T-helper 2 cell treated with Interferon-gamma antibody and Interleukin-4, amounts not matched to agents 5 μg/mL and 100 μg/mL, for 36 hours (primary cell): ENCODE data around the gene VMAC.
"Not testable (repeated sequence)": the region's sequence is repeated elsewhere in the genome, so short reads cannot be mapped to it uniquely, and the experiment has no call there.

Source experiments
- DNase-seq: peaks from one replicate; pipeline ENCODE4 v3.0.0; 2021; ENCODE audit warnings: low spot score
- H3K27ac Mint-ChIP-seq: one replicate; pipeline ENCODE4 v1.8.0; 2021; ENCODE audit warnings: mild to moderate bottlenecking, mixed read lengths
- H3K27me3 Mint-ChIP-seq: one replicate; pipeline ENCODE4 v1.8.0; 2021; ENCODE audit warnings: low read depth, mixed read lengths
- H3K36me3 Mint-ChIP-seq: one replicate; pipeline ENCODE4 v1.8.0; 2021; ENCODE audit warnings: low read depth, mixed read lengths
- H3K4me1 Mint-ChIP-seq: one replicate; pipeline ENCODE4 v1.8.0; 2021; ENCODE audit warnings: low read depth, mixed read lengths
- H3K4me3 Mint-ChIP-seq: one replicate; pipeline ENCODE4 v1.8.0; 2022; ENCODE audit warnings: mild to moderate bottlenecking, moderate library complexity, mixed read lengths
- H3K9me3 Mint-ChIP-seq: one replicate; pipeline ENCODE4 v1.8.0; 2021; ENCODE audit warnings: mixed read lengths

Gene VMAC, protein sequence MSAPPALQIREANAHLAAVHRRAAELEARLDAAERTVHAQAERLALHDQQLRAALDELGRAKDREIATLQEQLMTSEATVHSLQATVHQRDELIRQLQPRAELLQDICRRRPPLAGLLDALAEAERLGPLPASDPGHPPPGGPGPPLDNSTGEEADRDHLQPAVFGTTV

DNA sequence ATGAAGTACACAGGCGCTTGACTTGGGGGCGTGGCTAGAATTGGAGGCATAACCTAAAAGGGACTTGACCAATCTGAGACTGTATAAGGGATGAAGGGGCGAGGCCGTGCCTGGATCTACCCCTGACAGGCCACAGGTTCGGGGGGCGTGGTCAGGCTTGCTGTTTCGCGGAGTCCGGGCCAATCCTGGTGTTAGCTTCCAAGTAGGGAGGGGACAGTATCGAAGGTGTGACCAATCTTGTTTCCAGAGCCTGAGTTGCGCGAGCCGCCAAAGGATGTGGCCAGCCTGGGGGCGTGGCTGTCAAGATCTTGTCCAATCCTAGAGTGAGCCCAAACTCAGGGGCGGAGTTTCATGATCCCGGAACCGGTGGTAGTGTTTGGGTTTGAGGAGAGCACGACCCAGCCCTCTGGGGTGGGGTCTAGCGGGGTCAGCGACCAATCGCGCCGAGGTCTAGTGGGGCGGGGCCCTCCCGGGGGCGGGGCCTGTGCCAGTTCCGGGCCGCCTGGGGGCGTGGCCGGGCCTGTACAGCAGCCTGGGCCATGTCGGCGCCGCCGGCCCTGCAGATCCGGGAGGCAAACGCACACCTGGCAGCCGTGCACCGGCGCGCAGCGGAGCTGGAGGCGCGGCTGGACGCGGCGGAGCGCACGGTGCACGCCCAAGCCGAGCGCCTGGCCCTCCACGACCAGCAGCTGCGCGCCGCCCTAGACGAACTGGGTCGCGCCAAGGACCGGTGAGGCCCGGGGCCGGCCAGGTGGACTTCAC is at the start of gene VMAC:
Gene VMAC (plus strand): TSS at position 521 of the 762 bp plus-strand sequence. CDS start 19 bp downstream, at position 540.
- Mint-ChIP-seq H3K27me3 (no peaks in the 10 kb centered on the region), H3K4me1 (peaks cover 16% of the 10 kb centered on the region), H3K36me3 (peaks cover 14% of the 10 kb centered on the region), H3K27ac (peak within 1 kb of the TSS; percentile 100), H3K9me3 (no peaks in the 10 kb centered on the region), H3K4me3 (peak within 1 kb of the TSS; percentile 93)
- DNase-seq, result peak; percentile 100

DNA sequence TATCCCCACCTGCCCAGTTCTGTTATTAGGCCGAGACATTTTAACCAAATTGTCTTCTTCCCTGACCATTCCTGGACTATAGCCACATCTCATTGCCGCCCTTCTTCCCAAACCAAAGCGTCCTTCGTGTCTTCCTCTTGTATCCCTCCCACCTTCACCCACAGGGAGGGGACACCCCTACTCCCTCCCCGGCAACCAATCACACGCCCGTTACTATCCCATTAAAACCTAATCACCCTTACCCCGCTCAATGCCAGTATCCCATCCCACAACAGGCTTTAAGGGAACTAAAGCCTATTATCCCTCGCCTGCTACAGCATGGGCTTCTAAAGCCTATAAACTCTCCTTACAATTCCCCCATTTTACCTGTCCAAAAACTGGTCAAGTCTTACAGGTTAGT is 49.5 kb upstream of the VMAC start:
- not testable (repeated sequence) for H3K27ac Mint-ChIP-seq, H3K4me1 Mint-ChIP-seq

DNA sequence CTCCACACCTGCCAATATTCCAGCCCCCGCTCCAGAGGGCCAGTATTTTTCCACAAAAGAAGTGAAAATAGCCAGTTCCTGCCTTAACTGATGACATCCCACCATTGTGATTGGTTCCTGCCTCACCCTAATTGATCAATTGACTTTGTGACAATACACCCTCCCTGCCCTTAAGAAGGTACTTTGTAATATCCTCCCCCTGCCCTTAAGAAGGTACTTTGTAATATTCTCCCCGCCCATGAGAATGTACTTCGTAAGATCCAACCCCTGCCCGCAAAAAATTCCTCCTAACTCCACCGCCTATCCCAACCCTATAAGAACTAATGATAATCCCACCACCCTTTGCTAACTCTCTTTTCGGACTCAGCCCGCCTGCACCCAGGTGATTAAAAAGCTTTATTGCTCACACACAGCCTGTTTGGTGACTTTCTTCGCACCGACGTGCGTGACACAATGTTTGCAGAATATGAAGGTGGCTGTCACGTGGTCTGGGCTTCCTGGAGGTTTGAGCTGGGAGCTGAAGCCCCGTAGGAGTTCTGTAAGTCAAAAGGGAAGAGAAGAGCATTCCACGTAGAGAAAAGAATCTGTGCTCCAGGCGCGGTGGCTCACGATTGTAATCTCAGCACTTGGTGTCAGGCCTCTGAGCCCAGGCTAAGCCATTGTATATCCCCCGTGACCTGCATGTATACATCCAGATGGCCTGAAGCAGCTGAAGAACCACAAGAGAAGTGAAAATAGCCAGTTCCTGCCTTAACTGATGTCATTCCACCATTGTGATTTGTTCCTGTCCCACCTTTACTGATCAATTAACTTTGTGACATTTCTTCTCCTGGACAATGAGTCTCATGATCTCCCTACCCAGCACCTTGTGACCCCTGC is 47.2 kb upstream of the VMAC start:
- no peak overlapping the region for H3K4me3 Mint-ChIP-seq

More for the DNA sequence above, 49.5 kb upstream of the VMAC start:
- H3K4me3 Mint-ChIP-seq, H3K9me3 Mint-ChIP-seq, DNase-seq, H3K36me3 Mint-ChIP-seq, H3K27me3 Mint-ChIP-seq: not testable (repeated sequence)

DNA sequence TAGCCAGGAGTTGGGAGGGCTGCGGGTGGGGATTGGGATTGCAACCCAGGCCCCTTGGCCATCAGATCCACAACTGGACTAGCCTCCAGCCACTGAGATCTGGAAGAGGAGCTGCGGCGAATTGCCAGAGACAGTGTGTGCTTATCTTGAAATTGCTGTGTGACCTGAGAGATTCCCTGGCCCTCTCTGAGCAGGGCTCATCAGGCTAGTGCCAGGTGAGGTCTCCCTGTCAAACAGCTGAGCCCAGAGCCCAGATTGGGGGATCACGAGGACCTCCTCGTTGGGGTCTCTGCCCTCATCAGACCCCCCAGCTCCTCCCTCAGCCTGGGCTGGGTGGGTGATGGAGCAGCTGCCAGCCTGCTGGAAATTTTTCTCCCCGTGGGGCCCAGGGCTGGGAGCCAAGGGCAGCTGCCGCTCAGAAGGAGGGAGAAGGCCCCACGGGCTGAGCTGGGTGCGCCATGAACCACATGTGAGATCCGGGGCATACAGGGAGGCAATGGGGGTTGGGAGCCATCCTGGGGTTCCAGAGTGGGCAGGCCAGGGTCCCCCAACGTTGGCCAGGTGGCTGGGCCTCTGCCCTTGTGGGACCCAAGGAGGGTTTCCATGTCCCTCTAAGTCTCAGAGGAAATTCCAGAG is 41.5 kb upstream of the VMAC start:
- DNase-seq, result no peak
- no peaks in the 10 kb centered on the region for H3K27me3 Mint-ChIP-seq
- no peaks in the 10 kb centered on the region for H3K36me3 Mint-ChIP-seq
- no peak overlapping the region for H3K4me3 Mint-ChIP-seq
- no peaks in the 10 kb centered on the region for H3K4me1 Mint-ChIP-seq
- H3K9me3 Mint-ChIP-seq, result no peaks in the 10 kb centered on the region
- H3K27ac Mint-ChIP-seq, result no peak overlapping the region

More for the DNA sequence above, 47.2 kb upstream of the VMAC start:
- Mint-ChIP-seq H3K27me3 (peaks cover 2% of the 10 kb centered on the region), H3K9me3 (no peaks in the 10 kb centered on the region), H3K36me3 (no peaks in the 10 kb centered on the region), H3K4me1 (peaks cover 4% of the 10 kb centered on the region), H3K27ac (no peak overlapping the region)
- no peak for DNase-seq

DNA sequence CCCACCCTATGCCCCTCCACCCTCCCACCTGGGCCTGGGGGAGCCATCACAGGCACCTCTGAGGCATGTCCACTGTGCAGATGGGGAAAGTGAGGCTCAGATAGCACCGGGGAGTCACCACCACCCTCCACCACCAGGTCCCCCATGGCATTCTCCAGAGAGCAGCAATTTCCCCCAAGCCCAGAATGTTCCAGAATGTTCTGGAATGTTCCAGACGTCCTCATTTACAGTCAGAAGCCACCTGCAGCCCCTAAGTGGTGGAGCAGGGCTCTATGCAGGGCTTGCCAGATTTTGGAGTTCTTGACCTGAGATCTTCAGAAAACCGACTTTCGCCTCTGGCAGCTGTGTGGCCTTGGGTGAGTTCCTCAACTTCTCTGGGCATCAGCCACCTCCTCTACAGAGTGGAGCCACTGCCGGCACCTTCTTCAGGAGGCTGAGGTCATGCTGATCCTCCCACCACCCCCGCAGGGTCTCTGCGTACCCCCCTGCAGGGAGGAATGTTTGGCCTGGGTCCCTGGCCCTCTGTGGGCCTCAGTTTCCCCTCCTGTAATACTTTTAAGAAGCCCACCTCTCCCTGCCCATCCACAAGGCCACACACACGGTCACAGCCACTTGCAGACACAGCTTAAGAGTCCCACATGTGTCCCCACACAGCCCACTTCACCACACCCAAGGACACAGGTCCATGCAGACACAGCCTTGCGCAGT is 40.5 kb upstream of the VMAC start:
- no peaks in the 10 kb centered on the region for H3K27me3 Mint-ChIP-seq
- no peak overlapping the region for H3K27ac Mint-ChIP-seq
- H3K9me3 Mint-ChIP-seq, result no peaks in the 10 kb centered on the region
- H3K4me1 Mint-ChIP-seq, result no peaks in the 10 kb centered on the region
- no peaks in the 10 kb centered on the region for H3K36me3 Mint-ChIP-seq
- H3K4me3 Mint-ChIP-seq, result no peak overlapping the region
- DNase-seq, result no peak

DNA sequence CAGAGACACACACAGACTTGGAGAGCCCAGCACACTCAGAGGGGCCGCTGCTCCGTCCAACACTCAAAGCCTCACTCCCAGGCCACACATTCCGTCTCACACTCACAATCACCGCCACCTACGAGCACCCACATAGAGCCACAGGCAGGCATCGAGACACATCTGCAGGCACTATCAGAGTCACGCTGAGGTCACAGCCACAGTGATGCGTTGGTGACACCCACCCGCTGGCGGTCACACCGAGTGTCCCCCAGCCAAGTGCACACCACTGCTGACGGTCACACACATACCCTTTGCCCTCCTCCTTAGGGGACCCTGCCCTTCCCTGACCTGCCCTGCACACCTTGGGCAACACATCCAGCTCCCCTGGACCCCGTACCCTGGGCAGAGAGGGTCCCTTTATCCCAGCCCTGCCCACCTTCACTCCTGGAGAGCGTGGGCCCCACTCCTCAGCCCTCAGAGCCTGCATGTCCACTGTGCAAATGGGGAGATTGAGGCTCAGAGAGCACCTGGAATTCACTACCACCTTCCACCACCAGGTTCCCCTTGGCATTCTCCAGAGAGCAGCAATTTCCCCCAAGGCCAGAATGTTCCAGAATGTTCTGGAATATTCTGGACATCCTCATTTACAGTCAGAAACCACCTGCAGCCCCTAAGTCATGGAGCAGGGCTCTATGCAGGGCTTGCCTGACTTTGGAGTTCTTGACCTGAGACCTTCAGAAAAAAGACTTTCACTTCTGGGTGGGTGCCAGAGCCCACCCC is 39.8 kb upstream of the VMAC start:
- no peak overlapping the region for H3K27ac Mint-ChIP-seq
- H3K4me1 Mint-ChIP-seq, result no peaks in the 10 kb centered on the region
- H3K27me3 Mint-ChIP-seq, result no peaks in the 10 kb centered on the region
- no peak overlapping the region for H3K4me3 Mint-ChIP-seq
- H3K36me3 Mint-ChIP-seq, result no peaks in the 10 kb centered on the region
- DNase-seq, result no peak
- no peaks in the 10 kb centered on the region for H3K9me3 Mint-ChIP-seq

DNA sequence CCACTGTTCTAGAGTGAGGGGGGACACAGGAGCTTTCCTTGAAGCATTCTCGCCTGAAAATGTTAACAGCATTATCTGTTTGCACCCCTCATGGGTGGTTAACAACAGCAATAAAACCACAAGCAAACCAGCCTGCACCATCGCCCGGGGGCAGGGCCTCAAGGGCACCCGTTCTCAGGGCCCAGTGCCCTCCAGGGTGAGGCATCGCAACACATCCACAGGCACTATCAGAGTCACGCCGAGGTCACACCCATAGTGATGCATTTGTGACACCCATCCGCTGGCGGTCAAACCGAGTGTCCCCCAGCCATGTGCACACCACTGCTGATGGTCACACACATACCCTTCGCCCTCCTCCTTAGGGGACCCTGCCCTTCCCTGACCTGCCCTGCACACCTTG is 38.9 kb upstream of the VMAC start:
- Mint-ChIP-seq H3K4me3 (no peak overlapping the region), H3K36me3 (no peaks in the 10 kb centered on the region), H3K27me3 (no peaks in the 10 kb centered on the region), H3K9me3 (no peaks in the 10 kb centered on the region), H3K4me1 (no peaks in the 10 kb centered on the region), H3K27ac (no peak overlapping the region)
- DNase-seq, result no peak

DNA sequence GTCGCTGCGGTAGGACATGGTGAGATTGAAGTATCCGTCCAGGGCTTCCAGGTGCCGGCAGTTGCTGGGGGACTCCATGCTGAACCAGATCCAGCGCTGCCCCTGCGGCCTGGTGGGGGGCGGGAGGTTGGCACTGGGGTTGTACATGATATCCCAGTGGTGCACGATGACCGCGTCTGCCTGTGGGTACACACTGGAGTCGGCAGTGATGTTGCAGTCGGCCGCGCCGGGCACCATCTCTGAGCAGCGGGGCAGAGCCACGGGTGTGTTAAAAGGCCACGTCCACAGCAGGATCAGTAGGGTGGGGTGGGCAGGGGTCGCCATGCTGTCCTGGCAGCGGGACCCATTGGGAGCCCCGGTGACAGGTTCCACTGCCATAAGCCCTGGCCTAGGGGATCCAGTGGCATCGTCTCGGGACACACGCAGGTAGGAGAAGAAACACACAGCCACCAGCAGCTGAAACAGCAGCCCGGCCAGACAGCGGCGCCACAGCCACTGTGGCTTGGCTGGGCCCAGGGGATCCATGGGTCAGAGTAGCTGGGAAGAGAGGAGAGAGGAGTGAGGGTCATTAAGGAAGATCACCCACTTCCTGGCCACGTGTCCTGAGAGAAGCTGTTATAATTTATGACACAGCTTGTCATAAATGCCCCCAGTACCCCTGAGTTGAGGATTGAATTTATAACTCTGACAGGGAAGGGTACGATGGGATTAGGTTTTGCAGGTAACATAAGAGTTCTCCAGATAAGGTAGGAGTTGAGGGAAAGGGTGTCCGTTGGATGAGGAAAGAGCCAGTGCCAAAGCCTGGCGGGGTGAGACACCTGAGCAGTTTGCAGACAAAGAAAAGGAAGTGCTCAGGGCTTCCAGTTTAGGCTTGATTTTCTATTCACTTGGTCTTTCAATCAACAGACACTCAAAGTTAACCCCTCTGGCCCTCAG is 37.2 kb upstream of the VMAC start:
- H3K4me3 Mint-ChIP-seq, result no peak overlapping the region
- no peak for DNase-seq
- no peaks in the 10 kb centered on the region for H3K27me3 Mint-ChIP-seq
- H3K36me3 Mint-ChIP-seq, result no peaks in the 10 kb centered on the region
- H3K4me1 Mint-ChIP-seq, result no peaks in the 10 kb centered on the region
- no peaks in the 10 kb centered on the region for H3K9me3 Mint-ChIP-seq
- no peak overlapping the region for H3K27ac Mint-ChIP-seq

DNA sequence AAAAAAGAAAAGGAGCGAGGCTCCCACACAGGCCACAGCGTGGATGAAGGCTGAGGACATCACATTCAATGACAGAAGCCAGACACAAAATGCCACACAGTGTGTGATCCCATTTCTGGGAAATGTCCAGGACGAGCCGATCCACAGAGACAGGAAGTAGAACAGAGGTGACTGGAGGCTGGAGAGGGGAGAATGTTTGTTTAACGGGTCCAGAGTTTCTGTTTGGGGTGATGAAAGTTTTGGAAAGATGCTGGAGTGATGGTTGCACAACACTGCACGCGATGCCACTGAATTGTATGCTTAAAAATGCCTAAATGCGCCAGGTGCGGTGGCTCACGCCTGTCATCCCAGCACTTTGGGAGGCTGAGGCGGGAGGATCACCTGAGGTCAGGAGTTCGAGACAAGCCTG is 33.7 kb upstream of the VMAC start:
- Mint-ChIP-seq H3K4me3 (no peak overlapping the region), H3K9me3 (no peaks in the 10 kb centered on the region), H3K27ac (no peak overlapping the region), H3K4me1 (no peaks in the 10 kb centered on the region), H3K36me3 (no peaks in the 10 kb centered on the region), H3K27me3 (no peaks in the 10 kb centered on the region)
- DNase-seq, result no peak

DNA sequence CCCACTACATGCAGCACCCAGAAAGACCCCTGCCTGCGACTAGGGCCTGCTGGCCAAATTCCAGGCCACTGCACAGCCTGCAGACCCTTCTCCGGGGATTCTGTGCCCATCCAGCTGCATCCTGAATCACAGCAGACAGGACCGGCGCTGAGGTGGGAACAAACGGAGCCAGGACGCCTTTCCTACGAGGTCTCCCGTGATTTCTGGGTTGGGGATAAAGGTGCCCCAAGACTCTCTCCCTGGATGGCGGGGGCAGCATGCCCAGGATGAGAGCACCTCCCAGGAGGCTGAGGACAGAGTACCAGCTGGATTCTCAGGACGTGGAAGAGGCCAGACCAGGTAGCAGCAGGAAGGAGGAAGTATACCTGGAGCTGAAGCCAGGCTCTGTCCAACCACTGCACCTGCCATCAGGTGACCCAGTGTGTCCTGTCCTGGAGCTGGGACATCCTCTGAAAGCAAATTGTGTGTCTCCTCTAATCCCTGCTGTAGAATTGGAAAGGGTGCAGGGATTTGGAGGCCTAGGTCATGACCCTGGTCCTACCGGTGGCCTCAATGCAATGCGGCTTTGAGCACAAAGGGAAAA is 31.0 kb upstream of the VMAC start:
- Mint-ChIP-seq H3K27ac (no peak overlapping the region), H3K27me3 (no peaks in the 10 kb centered on the region), H3K4me3 (no peak overlapping the region), H3K36me3 (no peaks in the 10 kb centered on the region), H3K9me3 (no peaks in the 10 kb centered on the region), H3K4me1 (no peaks in the 10 kb centered on the region)
- DNase-seq, result no peak

DNA sequence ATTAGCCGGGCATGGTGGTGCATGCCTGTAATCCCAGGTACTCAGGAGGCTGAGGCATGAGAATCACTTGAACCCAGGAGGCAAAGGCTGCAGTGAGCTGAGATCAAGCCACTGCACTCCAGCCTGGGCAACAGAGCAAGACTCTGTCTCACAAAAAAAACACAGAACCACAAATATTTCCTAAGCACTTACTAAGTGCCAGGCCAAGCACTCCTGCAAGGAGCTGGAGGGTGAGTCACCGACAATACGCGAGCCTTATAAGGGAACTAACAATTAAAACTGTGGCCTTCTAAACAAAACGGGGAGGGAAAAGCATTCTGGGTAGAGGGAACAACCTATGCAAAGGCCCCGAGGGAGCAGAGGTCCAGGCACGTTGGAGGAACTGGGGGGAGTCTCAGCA is 30.2 kb upstream of the VMAC start:
- H3K4me3 Mint-ChIP-seq, H3K36me3 Mint-ChIP-seq, H3K27ac Mint-ChIP-seq, H3K9me3 Mint-ChIP-seq, H3K27me3 Mint-ChIP-seq, DNase-seq, H3K4me1 Mint-ChIP-seq: not testable (repeated sequence)

DNA sequence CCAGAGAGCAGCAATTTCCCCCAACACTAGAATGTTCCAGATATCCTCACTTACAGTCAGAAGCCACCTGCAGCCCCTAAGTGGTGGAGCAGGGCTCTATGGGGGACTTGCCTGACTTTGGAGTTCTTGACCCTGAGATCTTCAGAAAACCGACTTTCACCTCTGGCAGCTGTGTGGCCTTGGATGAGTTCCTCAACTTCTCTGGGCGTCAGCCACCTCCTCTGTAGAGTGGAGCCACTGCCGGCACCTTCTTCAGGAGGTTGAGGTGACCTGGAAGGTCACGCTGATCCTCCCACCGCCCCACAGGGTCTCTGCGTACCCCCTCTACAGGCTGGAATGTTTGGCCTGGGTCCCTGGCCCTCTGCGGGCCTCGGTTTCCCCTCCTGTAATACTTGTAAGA is 27.2 kb upstream of the VMAC start:
- no peaks in the 10 kb centered on the region for H3K4me1 Mint-ChIP-seq
- no peak for DNase-seq
- H3K9me3 Mint-ChIP-seq, result no peaks in the 10 kb centered on the region
- no peak overlapping the region for H3K4me3 Mint-ChIP-seq
- peaks cover under 1% of the 10 kb centered on the region for H3K27me3 Mint-ChIP-seq
- H3K27ac Mint-ChIP-seq, result no peak overlapping the region
- no peaks in the 10 kb centered on the region for H3K36me3 Mint-ChIP-seq
